Activated CD4-positive, alpha-beta T cell treated with anti-CD3 and anti-CD28 coated beads, Interleukin-2, amount 50 U/mL, for 16 hours (primary cell): ENCODE data around the gene PURB.
"Not testable (repeated sequence)": the region's sequence is repeated elsewhere in the genome, so short reads cannot be mapped to it uniquely, and the experiment has no call there.

Experiments used
- DNase-seq: peaks from one replicate; pipeline ENCODE4 v3.0.0-alpha.2; 2020

PURB gene

GRCh38 chr7:44885394-44886317 is at the start of gene PURB:
TSS of gene PURB (minus strand) at chr7:44885530. CDS start at chr7:44885348, 182 bp downstream.
- peak; percentile 97 for DNase-seq

- no peak for DNase-seq
Measured at GRCh38 chr7:44935016-44935415, 49.7 kb upstream of the PURB start.

- DNase-seq = not testable (repeated sequence)
Measured at GRCh38 chr7:44934510-44934909, 49.2 kb upstream of the PURB start.

- no peak for DNase-seq
Measured at GRCh38 chr7:44930921-44931320, 45.6 kb upstream of the PURB start.

- DNase-seq = no peak
Measured at GRCh38 chr7:44922351-44922694, 37.0 kb upstream of the PURB start.

- DNase-seq = peak; percentile 93
Measured at GRCh38 chr7:44921607-44922350, 36.4 kb upstream of the PURB start.

GRCh38 chr7:44920119-44920518 is 34.8 kb upstream of the PURB start:
- no peak for DNase-seq

GRCh38 chr7:44918029-44918428 is 32.7 kb upstream of the PURB start:
- no peak for DNase-seq

GRCh38 chr7:44917465-44917864 is 32.1 kb upstream of the PURB start:
- no peak for DNase-seq

GRCh38 chr7:44914992-44915607 is 29.8 kb upstream of the PURB start:
- peak; percentile 49 for DNase-seq

- no peak for DNase-seq
Measured at GRCh38 chr7:44912775-44913347, 27.5 kb upstream of the PURB start.

- DNase-seq = no peak
Measured at GRCh38 chr7:44911911-44912310, 26.6 kb upstream of the PURB start.

GRCh38 chr7:44909596-44910389 is 24.5 kb upstream of the PURB start:
- DNase-seq = no peak

GRCh38 chr7:44906965-44907364 is 21.6 kb upstream of the PURB start:
- DNase-seq = no peak

- DNase-seq = no peak
Measured at GRCh38 chr7:44905002-44905635, 19.8 kb upstream of the PURB start.

- DNase-seq = no peak
Measured at GRCh38 chr7:44899443-44899842, 14.1 kb upstream of the PURB start.

GRCh38 chr7:44898039-44898438 is 12.7 kb upstream of the PURB start:
- DNase-seq = no peak

GRCh38 chr7:44897309-44897708 is 12.0 kb upstream of the PURB start:
- no peak for DNase-seq

GRCh38 chr7:44894888-44895580 is 9.7 kb upstream of the PURB start:
- no peak for DNase-seq

GRCh38 chr7:44893710-44894234 is 8.4 kb upstream of the PURB start:
- DNase-seq = no peak

- DNase-seq = no peak
Measured at GRCh38 chr7:44891791-44892190, 6.5 kb upstream of the PURB start.
